Retinal pigment epithelial cell (primary cell): ENCODE results near the gene MYORG.
A peak's percentile ranks its signal among the peaks of the same experiment; 100 is the strongest.

Experiments
- DNase-seq: peaks from one replicate; pipeline ENCODE4 v3.0.0-alpha.2; 2010; ENCODE audit warnings: low read depth
- H3K4me3 ChIP-seq: 2 replicates; pipeline ENCODE4 v1.5.1; 2011; ENCODE audit warnings: mild to moderate bottlenecking, low read length, control low read depth, moderate library complexity
- TF ChIP-seq, protein P1 (sequence below): conservative IDR thresholded peaks from 2 replicates; pipeline ENCODE4 v1.5.1; 2011; ENCODE audit warnings: low read depth, low read length, control low read depth, inconsistent platforms

Gene MYORG

DNA sequence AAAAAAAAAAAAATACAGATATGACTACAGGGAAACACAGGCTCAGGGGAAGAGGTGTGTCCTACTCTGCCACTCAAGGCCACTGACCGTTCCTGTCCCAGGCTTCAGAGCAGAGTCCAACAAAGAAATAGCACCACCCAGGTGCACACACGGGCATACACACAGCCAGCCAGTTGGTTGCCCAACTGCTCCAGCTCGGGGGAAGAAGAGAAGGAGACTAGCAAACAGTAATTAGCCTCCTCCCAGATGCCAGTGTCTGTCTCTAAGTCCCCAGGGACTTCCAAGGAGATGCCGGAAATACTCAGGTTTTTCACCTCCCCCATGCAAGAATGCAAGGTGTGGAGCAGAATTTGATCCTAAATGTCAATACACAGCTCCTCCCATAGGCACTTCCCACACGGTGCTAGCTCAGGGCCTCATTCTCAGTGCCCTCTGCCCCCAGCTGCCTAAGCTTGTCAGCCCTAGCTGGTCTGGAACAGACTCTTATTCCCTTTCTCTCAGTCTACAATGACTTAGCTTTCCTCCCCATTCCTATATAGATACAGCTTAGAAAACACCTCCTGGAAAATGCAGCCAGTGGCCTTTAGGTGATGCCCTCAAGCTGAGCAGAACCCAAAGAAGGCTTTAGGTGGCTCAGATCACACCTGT is 1.7 kb downstream of the MYORG start:
- H3K4me3 ChIP-seq = no peak overlapping the region
- TF ChIP-seq, protein P1, sequence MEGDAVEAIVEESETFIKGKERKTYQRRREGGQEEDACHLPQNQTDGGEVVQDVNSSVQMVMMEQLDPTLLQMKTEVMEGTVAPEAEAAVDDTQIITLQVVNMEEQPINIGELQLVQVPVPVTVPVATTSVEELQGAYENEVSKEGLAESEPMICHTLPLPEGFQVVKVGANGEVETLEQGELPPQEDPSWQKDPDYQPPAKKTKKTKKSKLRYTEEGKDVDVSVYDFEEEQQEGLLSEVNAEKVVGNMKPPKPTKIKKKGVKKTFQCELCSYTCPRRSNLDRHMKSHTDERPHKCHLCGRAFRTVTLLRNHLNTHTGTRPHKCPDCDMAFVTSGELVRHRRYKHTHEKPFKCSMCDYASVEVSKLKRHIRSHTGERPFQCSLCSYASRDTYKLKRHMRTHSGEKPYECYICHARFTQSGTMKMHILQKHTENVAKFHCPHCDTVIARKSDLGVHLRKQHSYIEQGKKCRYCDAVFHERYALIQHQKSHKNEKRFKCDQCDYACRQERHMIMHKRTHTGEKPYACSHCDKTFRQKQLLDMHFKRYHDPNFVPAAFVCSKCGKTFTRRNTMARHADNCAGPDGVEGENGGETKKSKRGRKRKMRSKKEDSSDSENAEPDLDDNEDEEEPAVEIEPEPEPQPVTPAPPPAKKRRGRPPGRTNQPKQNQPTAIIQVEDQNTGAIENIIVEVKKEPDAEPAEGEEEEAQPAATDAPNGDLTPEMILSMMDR = peak; percentile 5
- no peak for DNase-seq

GRCh38 chr9:34374339-34374738 is 2.4 kb downstream of the MYORG start:
- H3K4me3 ChIP-seq = no peak overlapping the region
- DNase-seq = no peak
- TF ChIP-seq, protein P1 = no peak

- TF ChIP-seq, protein P1 = no peak
- no peak for DNase-seq
- no peak overlapping the region for H3K4me3 ChIP-seq
These were observed 2.9 kb downstream of the MYORG start for GRCh38 chr9:34373749-34374148.

DNA sequence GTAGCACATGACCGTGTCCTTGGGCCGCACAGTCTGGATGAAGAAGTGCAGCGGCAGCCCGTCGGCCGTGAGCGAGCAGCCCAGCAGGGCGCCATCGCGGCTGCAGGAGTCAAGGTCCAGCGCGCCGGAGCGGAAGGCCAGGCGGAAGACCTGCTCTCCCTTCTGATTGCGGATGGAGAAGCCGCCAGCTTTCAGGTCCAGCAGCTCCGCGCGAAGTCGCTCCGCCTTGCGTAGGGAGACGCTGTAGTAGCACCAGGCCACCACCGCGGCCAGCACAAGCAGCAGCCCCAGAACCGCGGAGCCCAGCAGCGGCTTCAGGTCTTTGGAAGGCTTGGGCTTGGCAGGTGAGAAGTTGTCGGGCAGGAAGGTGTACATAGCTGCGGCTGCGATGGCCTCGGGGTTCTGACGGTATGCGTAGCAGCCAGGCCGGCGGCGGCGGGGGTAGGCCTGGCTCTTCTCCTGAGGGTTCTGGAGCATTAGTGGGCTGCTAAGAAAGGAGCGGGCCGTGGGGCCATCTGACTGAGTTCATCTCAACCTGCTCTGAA is 4.2 kb downstream of the MYORG start:
- no peak for DNase-seq
- H3K4me3 ChIP-seq = no peak overlapping the region
- TF ChIP-seq, protein P1 = no peak

GRCh38 chr9:34371886-34372466 is 4.7 kb downstream of the MYORG start:
- TF ChIP-seq, protein P1 = no peak
- DNase-seq = no peak
- no peak overlapping the region for H3K4me3 ChIP-seq

GRCh38 chr9:34370970-34371880 is 5.5 kb downstream of the MYORG start:
- no peak for DNase-seq
- TF ChIP-seq, protein P1 = peak; percentile 15
- peak overlapping the region; percentile 42 for H3K4me3 ChIP-seq
